ENCODE results near the gene MYEF2.

MYEF2 gene, protein sequence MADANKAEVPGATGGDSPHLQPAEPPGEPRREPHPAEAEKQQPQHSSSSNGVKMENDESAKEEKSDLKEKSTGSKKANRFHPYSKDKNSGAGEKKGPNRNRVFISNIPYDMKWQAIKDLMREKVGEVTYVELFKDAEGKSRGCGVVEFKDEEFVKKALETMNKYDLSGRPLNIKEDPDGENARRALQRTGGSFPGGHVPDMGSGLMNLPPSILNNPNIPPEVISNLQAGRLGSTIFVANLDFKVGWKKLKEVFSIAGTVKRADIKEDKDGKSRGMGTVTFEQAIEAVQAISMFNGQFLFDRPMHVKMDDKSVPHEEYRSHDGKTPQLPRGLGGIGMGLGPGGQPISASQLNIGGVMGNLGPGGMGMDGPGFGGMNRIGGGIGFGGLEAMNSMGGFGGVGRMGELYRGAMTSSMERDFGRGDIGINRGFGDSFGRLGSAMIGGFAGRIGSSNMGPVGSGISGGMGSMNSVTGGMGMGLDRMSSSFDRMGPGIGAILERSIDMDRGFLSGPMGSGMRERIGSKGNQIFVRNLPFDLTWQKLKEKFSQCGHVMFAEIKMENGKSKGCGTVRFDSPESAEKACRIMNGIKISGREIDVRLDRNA

GRCh38 chr15:48177766-48178647, at the start of gene MYEF2:
Gene MYEF2, minus strand, starts transcription at chr15:48178295. Its CDS starts 58 bp downstream, at chr15:48178237.
- peak; percentile 4 for DNase-seq

DNA sequence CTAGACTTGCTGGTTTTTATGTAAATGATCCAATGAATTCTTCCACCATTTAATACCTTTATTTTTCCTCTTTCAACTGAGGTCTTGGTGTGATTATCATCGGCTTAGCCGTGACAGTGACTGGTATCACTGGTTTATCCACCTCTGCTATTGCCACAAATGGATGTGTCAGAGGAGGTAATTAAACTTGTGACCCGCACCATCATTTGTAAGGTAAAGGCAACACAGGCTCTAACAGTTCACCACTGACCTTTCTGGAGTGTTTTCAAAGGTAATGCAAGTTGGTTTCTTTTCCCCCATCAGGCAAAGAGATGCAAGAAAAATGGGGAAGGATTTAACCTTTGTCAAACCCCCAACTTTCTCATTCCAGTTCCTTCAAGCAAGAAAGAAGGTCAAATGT, 47.7 kb upstream of the MYEF2 start:
- no peak for DNase-seq

DNA sequence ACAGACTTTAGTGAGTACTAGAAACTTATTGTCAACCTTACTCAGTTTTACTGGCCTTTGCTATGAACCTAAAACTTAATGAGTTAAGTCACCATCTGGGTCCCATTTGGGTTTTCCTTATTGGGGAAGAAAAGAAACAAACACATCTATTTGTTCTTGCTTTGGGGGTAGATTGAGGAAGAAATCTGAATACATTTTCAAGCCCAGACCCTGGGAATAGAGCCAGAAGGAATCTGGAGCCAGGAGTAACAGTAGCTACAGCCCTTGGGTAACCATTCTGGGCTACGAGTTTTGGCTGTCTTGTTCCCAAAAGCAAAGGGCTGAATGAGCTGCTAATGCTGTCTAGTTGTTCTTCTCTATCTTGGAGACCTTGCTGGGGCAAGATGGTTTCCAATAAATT, 44.5 kb upstream of the MYEF2 start:
- no peak for DNase-seq

DNA sequence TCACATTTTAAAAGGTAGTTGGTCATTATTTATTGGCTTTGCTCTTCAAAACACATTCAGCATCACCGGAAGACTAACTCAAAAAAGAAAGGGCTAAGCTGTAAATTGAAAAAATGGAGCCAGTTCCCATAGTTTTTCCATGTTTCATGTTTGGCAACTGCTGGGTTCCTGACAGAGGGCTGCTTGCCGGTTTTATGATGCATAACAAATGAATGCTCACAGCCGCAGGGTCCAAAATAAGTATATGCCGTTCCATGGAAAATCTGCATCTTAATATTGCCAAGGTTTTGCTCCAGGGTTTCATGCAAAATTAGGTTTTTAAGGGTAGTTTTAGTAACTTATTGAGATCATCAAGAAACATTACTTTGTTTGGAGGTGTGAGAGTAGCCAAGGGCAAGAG, 43.8 kb upstream of the MYEF2 start:
- DNase-seq = no peak

DNA sequence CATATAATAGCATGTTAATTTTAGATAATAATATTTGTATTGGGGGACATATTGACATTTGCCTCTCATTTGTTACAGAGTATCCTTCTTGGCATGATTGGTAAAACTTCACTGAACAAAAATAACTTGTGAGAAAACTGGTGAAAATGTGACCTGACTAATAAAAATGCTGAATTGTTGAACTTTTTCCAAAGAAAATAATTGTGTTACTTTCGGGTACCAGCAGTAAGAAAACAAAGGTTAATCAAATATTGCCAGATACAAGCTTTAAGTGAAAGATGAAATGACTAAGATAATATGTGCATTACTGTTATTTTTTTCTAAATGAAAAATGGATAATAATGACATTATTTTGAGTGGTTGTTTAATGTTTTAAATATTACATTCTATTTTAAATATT, 43.2 kb upstream of the MYEF2 start:
- DNase-seq = no peak

- DNase-seq = no peak
Observed at GRCh38 chr15:48205981-48206380, 27.9 kb upstream of the MYEF2 start, which contains the start of gene SLC12A1. Gene SLC12A1, plus strand, starts transcription at chr15:48206302. Its CDS starts 1,418 bp downstream, at chr15:48207720.

- DNase-seq = no peak
Observed at GRCh38 chr15:48202068-48202467, 24.0 kb upstream of the MYEF2 start.

GRCh38 chr15:48191574-48192225, 13.6 kb upstream of the MYEF2 start, which contains the start of gene CTXN2:
Gene CTXN2, plus strand, starts transcription at chr15:48191665. Its CDS starts 9,636 bp downstream, at chr15:48201301.
- no peak for DNase-seq

DNA sequence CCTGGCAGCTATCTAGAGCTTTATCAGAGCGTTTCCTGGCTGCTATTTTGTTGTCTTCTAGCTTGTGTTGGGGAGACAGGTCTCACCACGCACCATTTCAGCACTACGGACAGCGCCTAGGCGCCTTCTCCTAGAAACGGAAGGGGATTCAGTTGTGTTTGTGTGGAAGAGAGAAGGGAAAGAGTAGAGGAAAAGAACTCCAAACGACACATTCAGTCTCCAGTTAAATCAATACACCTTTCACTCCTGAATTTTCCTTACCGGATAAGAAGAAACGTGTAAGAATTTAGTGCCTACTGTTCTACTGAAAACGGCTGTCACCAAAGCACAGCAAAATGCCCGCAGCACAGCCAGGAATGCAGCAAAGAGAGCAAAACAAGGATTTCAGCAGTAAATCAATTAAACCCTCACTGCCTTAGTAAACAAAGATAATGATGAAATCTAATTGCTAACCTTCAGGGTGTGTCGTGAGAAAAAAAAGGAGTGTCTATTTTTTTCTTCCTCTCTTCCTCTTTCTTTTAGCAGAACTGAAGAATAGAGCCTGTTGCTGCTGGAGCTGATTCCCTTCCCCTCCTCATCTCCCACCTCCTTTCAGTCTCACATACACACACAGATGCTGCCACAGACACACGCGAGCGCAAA, 13.0 kb upstream of the MYEF2 start:
- peak; percentile 34 for DNase-seq

DNA sequence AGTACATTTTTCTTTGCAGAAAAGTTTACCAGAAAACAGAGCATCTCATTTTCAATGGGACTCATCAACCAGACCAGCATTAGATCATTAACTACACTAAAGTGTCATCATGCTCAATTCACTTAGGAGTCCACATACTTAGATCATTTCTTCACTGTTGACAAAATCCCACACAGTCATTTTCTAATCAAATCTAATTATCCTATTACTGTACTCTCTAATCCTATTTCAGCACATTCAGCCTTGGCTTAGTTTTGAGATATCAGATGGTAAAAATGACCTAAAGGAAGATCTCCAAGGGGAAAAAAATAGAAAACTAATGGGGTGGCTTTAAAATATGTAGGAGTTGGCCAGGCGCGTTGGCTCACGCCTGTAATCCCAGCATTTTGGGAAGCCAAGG, 8.2 kb upstream of the MYEF2 start:
- DNase-seq = no peak

GRCh38 chr15:48185529-48185928, 7.4 kb upstream of the MYEF2 start:
- no peak for DNase-seq

GRCh38 chr15:48182749-48183148, 4.7 kb upstream of the MYEF2 start:
- DNase-seq = no peak

DNA sequence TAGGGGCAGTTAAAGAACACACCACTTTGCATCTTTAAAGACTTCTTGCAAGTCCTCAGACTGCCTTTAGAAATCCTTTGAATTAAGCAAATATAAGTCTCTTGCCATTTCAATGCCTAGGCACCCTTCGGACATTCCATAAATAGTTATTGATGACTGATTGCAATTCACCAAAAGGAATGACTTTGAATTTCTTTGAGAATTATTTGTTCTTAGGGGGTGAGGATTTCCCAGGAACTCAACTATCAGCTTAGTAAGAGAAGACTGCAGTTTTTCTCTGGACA, 495 bp upstream of the MYEF2 start:
- DNase-seq = no peak

- DNase-seq = peak; percentile 10
Observed at GRCh38 chr15:48177383-48177765, 721 bp downstream of the MYEF2 start.

- no peak for DNase-seq
Observed at GRCh38 chr15:48176957-48177356, 1.1 kb downstream of the MYEF2 start.

DNA sequence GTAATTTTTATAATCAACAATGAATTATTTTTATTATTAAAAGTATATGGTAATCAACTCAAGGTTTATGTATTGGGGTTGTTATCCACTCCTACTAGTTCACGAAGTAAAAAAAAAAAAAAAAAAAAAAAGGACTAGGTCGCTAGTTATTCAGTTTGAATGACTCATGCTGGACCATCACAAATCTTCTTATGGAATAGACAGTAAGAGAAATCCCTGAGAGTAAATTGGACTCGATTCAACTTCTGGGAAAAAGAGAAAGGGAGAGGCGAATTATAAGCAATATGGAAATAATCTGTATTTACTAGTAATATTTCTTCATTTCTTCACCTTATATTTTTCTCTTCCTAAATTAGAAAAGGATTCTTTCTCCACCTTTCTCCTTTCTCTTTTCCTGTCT, 2.0 kb downstream of the MYEF2 start:
- DNase-seq = no peak

DNA sequence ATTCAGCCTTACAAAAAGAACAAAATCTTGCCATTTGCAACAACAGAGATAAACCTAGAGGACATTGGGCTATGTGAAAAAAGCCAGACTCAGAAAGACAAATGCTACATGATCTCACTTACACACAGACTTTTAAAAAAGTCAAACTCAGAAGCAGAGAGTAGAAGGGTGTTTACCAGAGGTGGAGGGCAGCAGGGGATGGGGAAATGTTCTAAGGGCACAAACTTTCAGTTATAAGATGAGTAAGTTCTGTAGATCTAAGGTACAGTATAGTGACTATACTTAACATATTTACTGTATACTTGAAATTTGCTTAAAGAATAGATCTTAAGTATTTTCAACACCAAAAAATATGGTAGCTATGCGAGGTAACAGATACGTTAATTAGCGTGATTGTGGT, 3.0 kb downstream of the MYEF2 start:
- no peak for DNase-seq

DNA sequence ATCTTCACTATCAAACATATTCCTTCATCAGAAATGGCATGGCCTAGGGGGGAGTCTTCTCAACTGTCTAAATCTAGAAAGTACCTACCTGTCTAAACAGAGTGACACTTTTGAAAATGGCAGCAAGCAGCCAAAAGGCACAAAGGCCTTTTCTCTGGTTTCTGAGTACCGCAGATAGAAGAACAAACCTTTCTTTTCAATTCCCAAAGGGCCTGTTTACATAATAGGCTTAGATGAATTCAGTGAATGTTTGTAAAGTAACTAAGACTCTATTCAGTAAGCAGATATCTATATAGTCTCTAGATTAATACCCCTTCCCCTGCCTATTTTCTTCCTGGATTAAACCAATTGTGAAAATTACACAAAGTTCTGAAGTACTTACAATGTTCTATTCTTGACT, 7.1 kb downstream of the MYEF2 start:
- DNase-seq = no peak

GRCh38 chr15:48168616-48169015, 9.5 kb downstream of the MYEF2 start:
- DNase-seq = no peak

DNA sequence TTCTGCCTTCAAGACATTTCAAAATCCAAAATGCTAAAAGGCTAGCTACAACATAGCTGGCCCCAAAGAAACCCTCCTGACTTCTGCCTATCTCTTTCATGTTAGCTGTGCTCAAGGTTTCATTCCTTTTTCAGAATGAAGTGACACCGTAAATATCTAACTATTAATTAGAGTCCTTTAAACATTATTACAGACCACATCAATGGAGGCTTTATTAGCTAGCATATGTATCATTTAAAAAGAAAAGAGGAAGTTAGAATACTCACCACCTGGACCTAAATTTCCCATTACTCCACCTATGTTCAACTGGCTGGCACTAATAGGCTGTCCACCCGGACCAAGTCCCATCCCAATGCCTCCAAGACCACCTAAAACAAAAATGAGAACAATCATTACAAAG, 24.6 kb downstream of the MYEF2 start:
- DNase-seq = no peak

DNA sequence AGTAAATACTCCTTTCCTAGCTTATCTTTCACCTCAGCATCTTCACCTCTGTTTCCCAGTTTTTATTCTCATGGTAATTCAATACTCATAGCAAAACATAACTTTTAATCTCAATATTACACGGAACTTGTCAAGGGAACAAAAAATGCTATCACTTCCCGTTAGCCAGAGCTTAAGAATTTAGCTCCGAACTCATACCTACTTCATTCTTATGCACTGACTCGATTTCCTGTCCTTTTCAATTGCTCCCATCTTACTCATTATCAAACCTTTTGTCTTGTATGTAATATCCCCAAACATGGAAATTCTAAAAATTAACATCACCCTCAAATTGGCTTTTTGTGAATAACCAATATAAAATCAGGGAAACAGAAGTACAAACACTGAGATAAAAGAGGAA, 28.2 kb downstream of the MYEF2 start:
- no peak for DNase-seq

GRCh38 chr15:48147358-48147757, 30.7 kb downstream of the MYEF2 start:
- no peak for DNase-seq

DNA sequence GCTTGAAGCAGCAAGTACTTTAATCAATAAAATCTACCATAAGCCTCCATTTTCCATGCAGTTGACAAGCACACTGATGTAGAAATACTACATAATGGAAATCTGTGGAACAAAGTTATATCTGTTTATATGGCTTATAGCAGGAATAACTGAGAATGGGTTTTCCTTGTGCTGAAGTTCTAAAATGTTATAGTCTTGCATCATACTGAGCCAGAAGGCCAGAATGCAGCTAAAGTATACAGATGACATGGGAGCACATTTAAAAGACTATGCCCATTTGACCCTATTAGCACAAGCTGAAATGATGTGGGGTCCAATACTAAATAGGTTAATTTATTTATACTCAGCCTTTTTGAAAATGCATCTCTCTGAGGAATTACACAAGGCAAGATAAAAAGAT, 32.2 kb downstream of the MYEF2 start:
- no peak for DNase-seq

All from inflammatory macrophage treated with lipopolysaccharide for 4 hours (primary cell).